Activated CD8-positive, alpha-beta memory T cell treated with anti-CD3 and anti-CD28 coated beads for 48 hours (primary cell): ENCODE results near the gene RPS14.
A peak's percentile ranks its signal among the peaks of the same experiment; 100 is the strongest.

Source experiments
- DNase-seq, 3 experiments: peaks; one replicate each; pipeline ENCODE4 v3.0.0-alpha.2; 2020; ENCODE audit warnings: low read depth in 2 of 3, low spot score in 2 of 3

Gene RPS14

GRCh38 chr5:150449517-150450339, at the start of gene RPS14:
Gene RPS14 (minus strand): TSS chr5:150449739. CDS start chr5:150447733, 2,006 bp downstream.
- DNase-seq: peak; percentile 83 to 90 (median 84)

- DNase-seq: no peak
These were observed 49.4 kb upstream of the RPS14 start for GRCh38 chr5:150498971-150499370.

- no peak for DNase-seq
These were observed 49.0 kb upstream of the RPS14 start for GRCh38 chr5:150498501-150498900.

- no peak for DNase-seq
These were observed 48.4 kb upstream of the RPS14 start for GRCh38 chr5:150497989-150498317.

- no peak for DNase-seq
These were observed 47.9 kb upstream of the RPS14 start for GRCh38 chr5:150497274-150497988.

GRCh38 chr5:150496534-150496933, 47.0 kb upstream of the RPS14 start:
- DNase-seq: no peak

GRCh38 chr5:150496098-150496497, 46.6 kb upstream of the RPS14 start:
- DNase-seq: no peak

- no peak for DNase-seq
These were observed 43.1 kb upstream of the RPS14 start for GRCh38 chr5:150492621-150493020.

GRCh38 chr5:150491876-150492275, 42.3 kb upstream of the RPS14 start:
- no peak for DNase-seq

GRCh38 chr5:150490754-150491153, 41.2 kb upstream of the RPS14 start:
- no peak for DNase-seq

- DNase-seq: no peak
These were observed 40.7 kb upstream of the RPS14 start for GRCh38 chr5:150490296-150490669.

GRCh38 chr5:150489360-150490295, 40.1 kb upstream of the RPS14 start:
- no peak for DNase-seq

GRCh38 chr5:150488519-150489359, 39.2 kb upstream of the RPS14 start:
- DNase-seq: no peak

GRCh38 chr5:150487199-150488061, 37.9 kb upstream of the RPS14 start:
- no peak for DNase-seq

GRCh38 chr5:150486402-150487198, 37.1 kb upstream of the RPS14 start:
- peak in 1 of 3 experiments; percentile 20 for DNase-seq

GRCh38 chr5:150485693-150486401, 36.3 kb upstream of the RPS14 start:
- peak in 2 of 3 experiments; percentile 1 to 29 for DNase-seq

- no peak for DNase-seq
These were observed 35.6 kb upstream of the RPS14 start for GRCh38 chr5:150484964-150485692.
